T-helper 2 cell treated with Interferon-gamma antibody and Interleukin-4, amounts not matched to agents 100 ng/mL and 5 ng/mL, for 36 hours (primary cell): ENCODE results near the gene BZW2. TPM values are rescaled to one million over a fixed set of nuclear protein-coding genes. Genes with fewer than 3 reads are reported as not detected.
"Not testable (repeated sequence)": the region's sequence is repeated elsewhere in the genome, so short reads cannot be mapped to it uniquely, and the experiment has no call there.

Source experiments
- intact Hi-C: fragments of 100-400 bp; cut with micrococcal nuclease; formaldehyde crosslinking; loops from one replicate; pipeline ENCODE4 v1.15.1; 2023
- total RNA-seq: library from RNA; stranded (reverse); gene quantifications from 2 replicates; pipeline ENCODE4 v1.2.3, GENCODE V29; 2022

BZW2 gene
- total RNA-seq, 1 donor from 2014 or later, result 59.9 TPM

- intact Hi-C loops, result no loop called here
Measured at GRCh38 chr7:16670021-16670420, 24.0 kb downstream of the BZW2 start.

- intact Hi-C loops, result no loop called here
Measured at GRCh38 chr7:16670731-16671344, 24.9 kb downstream of the BZW2 start.

- intact Hi-C loops, result no loop called here
Measured at GRCh38 chr7:16671811-16672210, 25.8 kb downstream of the BZW2 start.

- intact Hi-C loops, result no loop called here
Measured at GRCh38 chr7:16675277-16675676, 29.3 kb downstream of the BZW2 start.

- intact Hi-C loops, result no loop called here
Measured at GRCh38 chr7:16677978-16678494, 32.1 kb downstream of the BZW2 start.

GRCh38 chr7:16678645-16679566, 32.9 kb downstream of the BZW2 start:
- intact Hi-C loops, result not testable (repeated sequence)

- intact Hi-C loops, result no loop called here
Measured at GRCh38 chr7:16684935-16685334, 39.0 kb downstream of the BZW2 start.

GRCh38 chr7:16685535-16685934, 39.6 kb downstream of the BZW2 start:
- intact Hi-C loops, result no loop called here

- intact Hi-C loops, result no loop called here
Measured at GRCh38 chr7:16688249-16688648, 42.3 kb downstream of the BZW2 start.

- intact Hi-C loops, result no loop called here
Measured at GRCh38 chr7:16691241-16691640, 45.3 kb downstream of the BZW2 start.

GRCh38 chr7:16693601-16694318, 47.8 kb downstream of the BZW2 start:
- intact Hi-C loops, result loop anchor here (2.0 kb wide), 1 partner anchor 225 kb away; no protein-coding TSS in a partner anchor

GRCh38 chr7:16694806-16695205, 48.8 kb downstream of the BZW2 start:
- intact Hi-C loops, result loop anchor here (2.0 kb wide), 1 partner anchor 224 kb away; no protein-coding TSS in a partner anchor

- intact Hi-C loops, result loop anchor here (2.0 kb wide), 1 partner anchor 223 kb away; no protein-coding TSS in a partner anchor
Measured at GRCh38 chr7:16695621-16696237, 49.7 kb downstream of the BZW2 start.

- intact Hi-C loops, result no loop called here
Measured at GRCh38 chr7:16697507-16698199, 51.7 kb downstream of the BZW2 start.

GRCh38 chr7:16698200-16698905, 52.4 kb downstream of the BZW2 start:
- intact Hi-C loops, result no loop called here

GRCh38 chr7:16702441-16702840, 56.5 kb downstream of the BZW2 start:
- intact Hi-C loops, result no loop called here

- intact Hi-C loops, result no loop called here
Measured at GRCh38 chr7:16708511-16708910, 62.5 kb downstream of the BZW2 start.

- intact Hi-C loops, result no loop called here
Measured at GRCh38 chr7:16708980-16709379, 63.0 kb downstream of the BZW2 start.

- intact Hi-C loops, result no loop called here
Measured at GRCh38 chr7:16710651-16711050, 64.7 kb downstream of the BZW2 start.

- intact Hi-C loops, result no loop called here
Measured at GRCh38 chr7:16711730-16712129, 65.7 kb downstream of the BZW2 start.
